Hypothalamus (tissue), 51 donors: ENCODE measurements around the gene EFNB2.
A peak's percentile ranks its signal among the peaks of the same experiment; 100 is the strongest.

Experiments
- DNase-seq, 51 donors: peaks; one replicate each; lab custom pipeline; 2025; lab: John Stamatoyannopoulos, UW

EFNB2 gene

GRCh38 chr13:106489849-106490568 lies 45.5 kb downstream of the EFNB2 start:
- DNase-seq: no peak

GRCh38 chr13:106488686-106489085 lies 46.8 kb downstream of the EFNB2 start:
- no peak for DNase-seq

DNA sequence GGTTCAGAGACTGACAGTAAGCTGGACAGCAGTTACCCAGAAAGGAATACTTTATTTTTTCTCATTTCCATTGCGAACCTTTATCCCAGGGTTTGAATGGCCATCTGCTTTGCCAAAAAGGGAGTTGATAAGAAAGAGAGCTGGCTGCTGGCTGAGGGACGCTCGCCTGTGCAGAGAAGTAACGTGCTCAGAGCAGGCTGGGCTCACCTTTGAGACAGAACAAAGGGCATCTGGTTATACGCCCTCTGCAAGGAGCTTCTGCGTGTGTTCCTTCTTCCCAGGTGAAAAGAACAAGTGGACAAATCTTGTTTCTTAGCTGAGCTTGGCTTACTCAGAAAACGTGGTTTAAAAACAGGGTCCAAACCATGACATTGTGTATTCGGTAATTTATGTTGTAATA lies 47.4 kb downstream of the EFNB2 start:
- DNase-seq: no peak

DNA sequence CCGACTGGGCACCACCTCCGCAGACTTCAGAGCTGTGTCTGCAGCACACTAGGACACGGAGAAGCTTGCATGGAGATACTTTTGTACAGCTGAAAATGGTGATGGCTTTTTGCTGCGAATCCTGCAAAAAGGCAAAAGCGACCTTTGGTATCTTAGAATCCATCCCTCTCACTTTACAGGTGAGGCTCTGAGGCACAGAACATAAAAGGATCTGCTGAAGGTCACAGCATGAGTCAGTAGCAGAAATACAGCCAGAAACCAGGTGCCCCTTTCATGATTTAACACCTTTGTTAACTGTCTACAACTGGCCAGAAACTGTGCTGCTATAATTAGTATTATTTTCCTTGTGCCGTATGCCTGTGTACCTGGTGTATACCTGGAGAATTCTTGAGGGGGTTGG lies 48.3 kb downstream of the EFNB2 start:
- no peak for DNase-seq

DNA sequence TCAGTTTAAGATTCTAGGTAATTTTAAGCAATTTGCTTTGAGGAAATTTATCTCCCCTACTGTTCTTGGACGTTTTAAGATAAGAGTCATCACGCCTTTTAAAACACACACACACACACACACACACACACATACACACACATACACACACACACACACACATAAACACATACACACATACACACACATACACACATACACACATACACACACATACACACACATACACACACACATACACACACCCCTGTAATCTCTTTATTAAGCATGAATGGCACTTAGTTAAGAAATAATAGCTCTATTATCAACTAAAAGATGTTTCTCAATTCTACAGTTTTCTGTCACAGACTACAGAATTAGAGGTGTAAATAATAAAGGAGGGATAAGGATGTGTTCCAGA lies 49.2 kb downstream of the EFNB2 start:
- DNase-seq: no peak

DNA sequence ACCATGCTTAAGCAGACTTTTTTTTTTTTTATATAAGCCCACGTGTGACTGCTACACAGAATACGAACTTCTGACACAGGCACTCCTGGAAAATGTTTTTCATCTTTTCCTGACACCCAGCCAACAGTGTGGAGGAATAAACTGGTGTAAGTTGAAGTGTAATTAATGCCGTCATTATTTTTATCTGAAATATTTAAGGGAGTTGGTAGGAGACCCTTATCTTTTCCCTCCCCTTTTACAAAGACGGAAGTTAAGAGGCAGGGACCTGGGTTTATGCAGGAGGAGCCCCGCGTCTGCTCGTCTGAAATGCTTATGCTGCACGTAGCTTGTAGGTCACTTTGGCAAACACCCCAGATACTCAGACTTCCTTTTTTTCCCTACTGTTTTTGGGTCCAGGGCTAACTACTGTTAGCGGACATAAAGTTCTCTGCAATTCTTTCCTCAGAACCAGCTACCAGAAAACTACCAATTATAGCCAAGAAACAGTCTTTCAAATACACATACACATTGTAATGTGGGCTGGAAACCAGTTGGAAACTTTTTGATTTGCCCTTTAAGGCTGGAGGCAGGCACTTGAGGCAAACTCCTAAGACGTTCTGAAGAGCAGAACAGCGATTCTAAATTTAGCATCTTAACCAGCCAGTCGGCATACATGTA lies 50.8 kb downstream of the EFNB2 start:
- peak in 2 of 51 donors; percentile 12 to 18 for DNase-seq

- no peak for DNase-seq
These were observed 51.4 kb downstream of the EFNB2 start for GRCh38 chr13:106484084-106484483.

GRCh38 chr13:106481919-106482318 lies 53.5 kb downstream of the EFNB2 start:
- no peak for DNase-seq

DNA sequence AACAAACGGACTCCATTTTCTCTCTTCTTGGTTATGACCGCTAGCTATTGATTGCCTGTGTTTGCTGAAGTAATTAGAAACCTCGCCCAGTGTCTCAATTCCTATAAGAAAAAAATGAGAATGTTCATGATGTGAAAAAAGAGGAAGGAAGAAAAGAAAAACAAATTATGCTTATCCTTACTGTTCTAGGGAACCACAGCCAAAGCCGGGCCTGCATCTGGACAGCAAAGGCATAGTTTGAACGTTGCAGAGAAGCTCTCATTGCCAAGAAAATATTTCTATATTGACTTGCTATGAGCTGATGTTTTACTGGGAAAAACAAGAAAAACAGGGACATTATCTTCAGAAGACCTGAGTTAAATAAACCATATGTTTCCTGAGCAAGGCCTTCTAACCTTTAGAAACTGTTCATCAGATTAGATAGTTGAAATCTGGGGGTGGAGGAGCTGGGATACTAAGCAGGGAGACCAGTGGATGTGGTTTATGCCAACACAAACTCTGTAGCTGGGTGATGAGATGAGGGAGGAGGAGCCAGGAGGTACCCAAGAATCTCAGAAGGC lies 55.0 kb downstream of the EFNB2 start:
- no peak for DNase-seq

DNA sequence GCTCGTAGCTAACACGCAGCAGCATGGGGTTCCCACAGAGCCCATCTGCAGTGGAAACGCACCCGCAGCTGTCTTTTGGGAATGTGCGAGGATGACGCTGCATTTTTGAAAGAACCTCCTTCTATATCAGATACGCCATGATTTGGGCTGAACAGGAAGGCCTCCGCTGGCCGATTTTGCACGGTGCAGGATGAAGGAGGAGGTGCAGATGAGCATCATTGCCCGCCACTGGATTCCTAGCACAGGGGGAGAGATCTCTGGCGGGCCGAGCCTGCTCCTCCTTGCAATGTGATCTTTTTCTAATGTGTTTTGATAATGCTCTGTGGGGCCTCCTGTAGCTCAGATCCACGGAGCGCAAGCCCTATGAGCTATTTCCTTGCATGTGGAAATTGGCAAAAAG lies 55.5 kb downstream of the EFNB2 start:
- DNase-seq: no peak

DNA sequence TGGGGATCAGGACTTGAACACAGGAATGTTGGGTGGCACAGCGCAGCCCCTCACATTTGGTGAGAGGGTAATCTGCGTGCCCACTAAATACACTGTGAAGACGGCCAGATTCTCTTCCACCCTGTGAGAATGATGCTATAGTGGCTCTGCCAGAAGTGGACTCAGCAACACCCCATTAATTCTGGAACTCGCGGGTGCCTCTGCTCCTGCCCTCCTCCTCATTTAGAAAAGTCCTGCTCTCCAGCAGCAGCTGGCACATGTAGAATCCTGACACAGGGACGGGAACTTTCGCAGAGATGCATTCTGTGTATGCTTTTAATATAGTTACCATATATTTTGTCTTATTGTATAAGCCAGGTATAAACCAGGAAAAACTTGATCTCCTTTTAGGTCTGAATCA lies 57.3 kb downstream of the EFNB2 start:
- DNase-seq: no peak

DNA sequence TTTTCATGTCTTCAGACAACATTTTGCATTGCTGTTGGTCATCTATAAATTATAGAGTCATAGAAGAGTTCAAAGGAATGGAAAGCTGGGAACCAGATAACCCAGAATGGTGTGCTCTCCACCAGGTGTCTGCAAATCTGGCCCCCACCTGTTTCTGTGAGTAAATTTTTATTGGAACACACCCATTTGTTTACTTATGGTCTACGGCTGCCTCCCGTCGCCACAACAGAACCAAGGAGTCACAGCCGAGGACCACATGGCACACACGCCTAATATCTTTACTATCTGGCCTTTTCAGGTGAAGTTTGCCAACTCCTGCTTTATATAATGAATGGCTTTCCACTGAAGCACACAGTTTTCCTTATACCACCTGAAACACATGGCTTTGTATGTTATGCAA lies 58.2 kb downstream of the EFNB2 start:
- DNase-seq: no peak

GRCh38 chr13:106475852-106476251 lies 59.6 kb downstream of the EFNB2 start:
- DNase-seq: no peak

DNA sequence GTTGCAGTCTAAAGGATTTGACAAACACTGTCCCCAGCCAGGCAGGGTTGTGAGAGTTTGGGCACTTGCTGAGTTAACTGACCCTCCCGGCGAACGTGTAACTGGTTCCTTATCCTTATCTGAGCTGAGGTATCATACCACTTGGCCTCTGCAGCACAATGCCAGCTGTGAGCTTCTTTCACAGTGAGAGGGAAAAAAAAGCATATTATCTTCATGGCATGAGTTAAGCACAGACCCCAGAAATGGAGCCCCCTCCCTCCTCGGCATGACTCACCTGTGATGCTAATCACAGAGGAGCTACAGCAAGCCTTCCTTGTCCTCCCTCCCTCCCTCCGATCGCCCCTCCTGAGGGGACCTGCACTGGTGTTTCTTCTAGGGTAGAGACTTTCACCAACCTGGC lies 60.5 kb downstream of the EFNB2 start:
- no peak for DNase-seq

DNA sequence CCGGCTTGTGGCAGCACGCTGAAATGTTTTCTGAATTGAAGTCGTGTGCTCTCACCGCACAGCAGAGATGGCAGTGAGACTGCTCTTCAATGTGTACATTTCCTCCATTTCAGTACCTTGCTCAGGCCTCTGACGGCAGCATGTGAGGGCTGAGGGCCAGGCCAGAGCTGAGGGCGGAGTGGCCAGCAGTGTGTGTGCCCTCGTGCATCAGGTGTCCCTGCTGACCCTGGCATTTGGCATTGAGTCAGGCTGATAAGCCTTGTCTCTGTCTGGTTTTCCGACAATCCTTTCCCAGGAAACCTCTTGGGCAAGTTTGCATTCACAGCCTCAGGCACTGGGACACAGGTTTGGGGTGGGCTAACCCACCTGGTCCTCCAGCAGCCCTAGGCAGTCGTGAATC lies 62.3 kb downstream of the EFNB2 start:
- no peak for DNase-seq

- DNase-seq: no peak
These were observed 62.8 kb downstream of the EFNB2 start for GRCh38 chr13:106472621-106473020.

DNA sequence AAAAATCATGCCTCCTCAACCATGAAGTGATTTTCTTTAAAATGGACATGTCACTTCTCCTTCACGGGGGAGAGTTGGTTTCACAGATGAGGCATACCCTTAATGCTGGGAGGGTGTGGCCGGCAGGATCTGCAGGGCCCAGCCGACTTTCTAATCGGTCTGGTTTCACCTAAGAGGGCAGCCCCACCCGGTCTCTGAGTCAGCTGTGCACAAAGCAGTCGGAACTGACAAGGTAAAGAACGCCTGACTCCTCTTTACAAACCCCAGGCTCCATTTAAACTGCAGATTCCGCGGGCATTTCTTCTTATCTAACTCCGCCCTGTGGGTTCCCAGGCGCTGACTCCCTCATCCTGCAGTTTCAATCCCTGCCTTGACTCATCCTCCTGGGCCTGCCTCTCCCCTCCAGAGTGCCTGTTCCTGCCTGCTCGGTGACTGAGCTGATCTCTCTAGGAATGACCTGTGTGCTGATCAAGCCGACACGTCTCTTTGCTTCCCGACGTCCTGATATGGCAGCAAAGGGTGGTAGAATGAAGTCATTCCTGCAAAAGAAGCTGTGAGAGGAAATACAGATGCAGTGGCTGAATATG lies 63.4 kb downstream of the EFNB2 start:
- DNase-seq: peak in 1 of 51 donors; percentile 18

GRCh38 chr13:106470576-106470975 lies 64.9 kb downstream of the EFNB2 start:
- DNase-seq: no peak

GRCh38 chr13:106468744-106469590 lies 66.5 kb downstream of the EFNB2 start:
- DNase-seq: no peak

GRCh38 chr13:106468207-106468606 lies 67.3 kb downstream of the EFNB2 start:
- peak in 42 of 51 donors; percentile 5 to 68 (median 35) for DNase-seq
